AG20443 (cell line): ENCODE data around the gene PRR7.
A peak's percentile ranks its signal among the peaks of the same experiment; 100 is the strongest.
"Not testable (repeated sequence)": the region's sequence is repeated elsewhere in the genome, so short reads cannot be mapped to it uniquely, and the experiment has no call there.

Experiments used
- DNase-seq: peaks from one replicate; pipeline ENCODE4 v3.0.0; 2012; ENCODE audit warnings: low spot score, mixed read lengths

Gene PRR7, protein sequence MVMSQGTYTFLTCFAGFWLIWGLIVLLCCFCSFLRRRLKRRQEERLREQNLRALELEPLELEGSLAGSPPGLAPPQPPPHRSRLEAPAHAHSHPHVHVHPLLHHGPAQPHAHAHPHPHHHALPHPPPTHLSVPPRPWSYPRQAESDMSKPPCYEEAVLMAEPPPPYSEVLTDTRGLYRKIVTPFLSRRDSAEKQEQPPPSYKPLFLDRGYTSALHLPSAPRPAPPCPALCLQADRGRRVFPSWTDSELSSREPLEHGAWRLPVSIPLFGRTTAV

DNA sequence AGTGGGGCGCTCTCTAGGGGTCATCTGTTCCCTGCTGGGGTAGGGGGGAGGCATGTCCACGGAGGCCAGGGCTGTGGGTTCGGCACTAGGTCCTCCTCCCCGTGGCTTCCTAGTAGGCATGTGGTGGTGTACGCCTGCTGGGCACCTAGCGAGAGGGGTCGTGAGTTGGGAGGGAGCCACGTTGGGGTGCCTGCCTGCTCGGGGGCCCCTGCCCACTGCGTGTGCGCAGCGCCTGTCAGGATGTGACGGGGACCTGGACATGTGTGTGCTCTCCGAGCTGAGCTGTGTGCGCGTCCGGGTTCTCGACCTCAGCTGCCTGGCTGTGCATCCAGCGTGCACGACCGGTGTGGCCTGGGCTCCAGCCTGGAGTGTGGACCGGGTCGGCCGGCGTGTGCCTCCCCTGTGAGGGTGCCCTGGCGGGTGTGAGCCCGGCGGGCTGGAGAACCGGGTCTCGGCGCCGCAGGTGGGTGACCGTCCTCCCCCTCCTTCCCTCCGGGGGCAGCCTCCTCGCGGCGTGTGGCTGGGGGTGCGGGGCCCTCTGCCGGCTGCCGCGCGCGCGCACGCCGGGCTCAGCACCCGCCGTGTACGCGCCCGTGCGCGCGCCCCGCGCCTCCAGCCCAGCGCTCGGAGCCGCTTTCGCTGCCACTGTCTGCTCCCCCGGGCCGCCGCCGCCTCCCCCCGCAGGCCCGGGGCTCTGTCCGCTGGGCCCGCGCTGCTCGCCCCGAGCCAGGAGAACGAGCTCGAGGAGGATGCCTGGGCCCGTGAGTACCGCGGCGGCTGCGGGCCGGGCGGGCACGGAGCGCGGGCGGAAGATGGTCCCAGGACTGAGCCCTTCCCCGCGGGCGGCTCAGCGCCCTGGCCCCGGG is at the start of gene PRR7:
TSS of gene PRR7 (plus strand) at position 615 of the 866 bp plus-strand sequence. CDS start 8,254 bp downstream, outside the sequence.
- peak; percentile 94 for DNase-seq

DNA sequence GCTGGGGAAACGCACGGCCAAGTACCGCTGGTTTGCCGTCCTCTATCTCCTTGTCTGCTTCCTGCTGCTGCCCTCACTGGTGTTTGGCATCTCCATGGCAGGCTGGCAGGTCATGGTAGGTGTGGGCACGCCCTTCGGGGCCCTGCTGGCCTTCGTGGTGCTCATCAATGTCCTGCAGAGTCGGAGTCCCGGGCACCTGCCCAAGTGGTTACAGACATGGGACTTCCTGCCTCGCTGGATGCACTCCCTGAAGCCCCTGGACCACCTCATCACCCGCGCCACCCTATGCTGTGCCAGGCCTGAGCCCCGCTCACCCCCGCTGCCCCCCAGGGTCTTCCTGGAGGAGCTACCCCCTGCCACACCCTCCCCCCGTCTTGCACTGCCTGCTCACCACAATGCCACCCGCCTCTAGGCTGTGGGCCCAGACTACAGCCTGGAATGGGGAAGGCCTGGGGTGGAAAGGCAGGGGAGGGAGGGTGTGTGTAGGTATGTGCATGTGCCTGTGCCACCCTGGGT is 48.7 kb upstream of the PRR7 start:
- no peak for DNase-seq

DNA sequence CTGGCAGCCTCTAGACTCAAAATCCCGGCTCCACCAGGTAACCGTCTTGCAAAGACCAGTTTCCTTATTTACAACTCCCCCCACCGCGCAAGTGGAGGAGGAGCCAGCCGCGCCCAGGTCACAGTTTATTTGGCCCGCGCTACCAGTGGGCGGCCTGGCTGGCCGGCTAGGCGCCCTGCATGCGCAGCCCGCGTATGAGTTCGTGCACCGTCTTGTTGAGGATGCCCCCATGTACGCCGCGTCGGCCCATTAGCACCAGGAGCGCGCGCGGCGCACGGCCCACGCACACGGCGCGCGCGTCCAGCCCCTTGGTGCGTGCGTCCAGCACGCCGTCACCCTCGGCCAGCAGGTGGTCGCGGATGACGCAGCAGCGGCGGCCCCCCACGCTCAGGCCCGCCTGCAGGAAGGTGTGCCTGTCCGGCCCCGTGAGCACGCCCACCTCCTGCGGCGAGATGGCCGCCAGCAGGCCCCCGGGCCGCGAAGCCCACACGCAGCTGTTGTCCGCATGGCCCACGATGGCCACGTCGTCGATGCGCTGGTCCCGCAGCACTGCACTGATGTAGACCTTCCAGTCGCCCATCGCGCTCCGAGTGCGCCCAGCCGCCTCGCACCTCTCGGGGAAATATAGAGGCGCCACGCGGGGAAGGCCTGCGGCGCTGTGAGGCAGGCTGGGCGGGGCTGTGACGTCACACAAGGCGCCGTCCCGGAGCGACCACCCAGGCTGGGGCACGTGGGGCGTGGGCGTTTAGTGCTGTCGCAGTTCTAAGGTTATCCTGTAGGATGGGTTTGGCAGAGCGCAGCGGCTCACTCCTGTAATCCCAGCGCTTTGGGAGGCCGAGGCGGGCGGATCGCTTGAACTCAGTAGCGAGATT is 46.4 kb upstream of the PRR7 start, which contains the start of gene PFN3:
TSS of gene PFN3 (minus strand) at position 665 of the 872 bp plus-strand sequence. CDS start at position 580, 85 bp downstream.
- peak; percentile 55 for DNase-seq

DNA sequence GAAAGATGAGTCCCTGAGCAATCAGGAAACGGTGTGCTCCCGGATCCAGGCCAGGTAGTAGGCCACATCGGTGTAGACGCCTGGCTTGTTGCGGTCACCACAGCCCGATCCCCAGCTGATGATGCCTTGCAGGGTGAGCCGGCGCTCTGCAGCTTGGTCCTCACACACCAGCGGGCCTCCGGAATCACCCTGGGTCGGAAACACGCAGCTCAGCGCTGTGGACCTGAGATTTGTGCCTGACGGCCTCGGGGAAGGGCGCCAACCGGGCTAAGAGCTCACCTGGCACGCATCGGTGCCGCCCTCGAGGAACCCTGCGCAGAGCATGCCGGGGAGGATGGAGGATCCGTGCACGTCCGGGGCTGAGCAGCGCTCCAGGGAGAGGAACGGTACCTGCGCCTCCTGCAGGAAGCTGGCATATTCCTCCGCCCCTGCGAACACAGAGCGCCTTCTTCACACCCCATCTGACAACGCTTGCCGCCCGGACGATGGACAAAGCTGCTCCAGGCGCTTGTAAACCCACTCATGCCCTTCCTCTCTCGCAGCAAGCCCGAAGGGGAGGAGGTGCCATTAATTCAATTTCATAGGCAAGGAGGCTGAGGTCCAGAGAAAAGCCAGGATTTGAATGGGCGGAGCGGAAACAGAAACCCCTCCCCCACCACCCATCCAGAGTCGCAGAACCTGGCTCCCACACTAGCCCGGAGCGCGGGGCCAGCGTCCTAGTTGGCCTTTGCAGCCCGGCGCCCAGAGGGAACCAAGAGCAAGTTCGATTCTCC is 44.2 kb upstream of the PRR7 start:
- peak; percentile 54 for DNase-seq

DNA sequence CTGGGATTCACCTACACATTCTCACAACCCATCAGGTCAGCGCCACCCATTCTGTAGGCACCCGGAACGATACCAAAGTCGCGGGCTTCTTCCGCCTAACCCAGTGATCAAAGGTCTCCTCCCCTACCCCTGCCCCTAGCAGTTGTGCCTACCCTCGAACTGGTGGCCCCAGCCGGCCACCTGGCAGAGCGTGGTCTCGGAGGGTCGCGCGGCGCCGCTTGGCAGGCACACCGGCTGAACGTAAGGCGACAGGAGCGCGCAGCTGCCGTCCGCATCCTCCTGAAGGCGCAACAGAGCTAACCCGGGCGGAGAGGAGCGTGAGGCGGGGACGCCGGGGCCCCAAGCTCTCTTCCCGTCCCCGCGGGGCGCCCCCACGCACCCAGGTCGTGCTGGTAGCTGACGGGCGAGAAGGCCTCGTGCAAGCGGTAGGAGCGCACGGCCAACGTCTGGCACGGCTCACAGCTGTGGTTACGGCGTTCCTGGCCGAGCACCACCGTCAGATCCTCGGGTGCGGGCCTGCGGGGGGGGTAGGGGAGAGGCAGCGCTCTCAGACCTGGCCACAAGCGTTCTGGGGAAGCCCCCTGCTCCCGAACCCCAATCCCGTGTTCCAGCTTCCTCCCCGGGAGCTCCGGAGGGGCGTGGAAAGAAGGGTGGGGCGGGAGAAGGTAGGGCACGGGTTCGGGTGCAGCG is 43.4 kb upstream of the PRR7 start:
- no peak for DNase-seq

DNA sequence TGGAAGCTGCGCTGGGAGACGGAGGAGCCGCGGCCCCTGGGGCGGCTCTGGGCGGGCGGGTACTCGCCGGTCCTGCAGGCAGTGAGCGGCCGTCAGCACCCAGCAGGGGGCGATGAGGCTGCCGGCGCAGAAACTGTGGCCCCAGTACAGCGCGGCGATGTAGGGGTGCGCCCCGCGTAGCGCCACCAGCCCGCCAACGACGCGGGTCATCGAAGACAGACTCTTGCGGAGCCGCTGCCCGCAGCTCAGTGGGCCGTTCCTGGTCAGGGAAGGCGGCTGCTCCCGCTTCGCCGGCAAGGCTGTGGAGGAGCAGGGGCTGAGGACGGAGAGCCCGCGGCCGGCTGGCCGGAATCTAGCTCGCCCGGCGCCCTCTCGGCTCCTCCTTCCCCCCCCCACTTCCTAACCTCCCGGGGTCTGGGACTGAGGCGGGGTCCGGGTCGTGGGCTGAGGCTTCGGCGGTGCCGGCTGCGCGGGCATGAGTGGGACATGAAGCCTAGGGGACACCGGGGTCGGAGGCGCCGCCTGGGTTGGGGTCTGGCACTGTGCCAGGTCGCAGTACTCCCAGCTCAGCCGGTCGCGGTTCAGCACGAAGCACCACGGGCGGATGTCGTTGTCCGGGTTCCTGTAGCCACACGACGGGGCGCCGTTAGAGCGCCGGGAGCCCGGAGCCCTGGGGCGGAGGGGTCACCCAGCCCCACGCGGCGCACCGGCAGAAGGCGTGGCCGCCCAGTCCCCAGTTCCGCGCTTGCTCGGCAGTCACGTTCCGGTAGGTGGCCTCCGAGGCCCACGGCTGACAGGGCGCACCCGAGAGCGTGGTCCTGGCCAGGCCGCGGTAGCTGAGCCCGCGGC is 42.6 kb upstream of the PRR7 start:
- DNase-seq: peak; percentile 95

DNA sequence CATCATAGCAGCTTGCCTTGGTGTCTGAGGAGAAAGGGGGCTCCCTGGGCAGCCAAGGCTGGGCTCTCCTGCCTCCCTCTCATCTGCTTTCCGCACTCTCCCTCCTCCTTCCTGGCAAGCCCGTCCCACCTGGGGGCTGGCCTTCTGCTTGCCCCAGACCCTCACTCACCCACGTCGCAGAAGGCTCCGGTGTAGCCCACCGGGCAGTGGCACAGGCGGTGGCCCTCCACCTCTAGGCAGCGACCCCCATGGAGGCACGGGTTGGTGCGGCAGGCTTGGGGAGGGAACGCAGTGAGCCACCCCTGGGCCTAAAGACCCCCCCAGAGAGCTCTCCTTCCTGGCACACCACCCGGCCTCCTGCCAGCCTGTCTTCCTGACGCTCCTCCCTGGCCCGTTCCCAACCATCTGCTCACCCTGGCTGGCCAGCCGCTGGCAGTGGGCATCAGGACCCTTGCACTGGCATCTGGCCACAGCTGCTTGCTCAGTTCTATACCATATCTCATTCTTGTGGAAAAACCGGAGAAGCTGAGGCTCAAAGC is 41.9 kb upstream of the PRR7 start:
- DNase-seq: no peak

DNA sequence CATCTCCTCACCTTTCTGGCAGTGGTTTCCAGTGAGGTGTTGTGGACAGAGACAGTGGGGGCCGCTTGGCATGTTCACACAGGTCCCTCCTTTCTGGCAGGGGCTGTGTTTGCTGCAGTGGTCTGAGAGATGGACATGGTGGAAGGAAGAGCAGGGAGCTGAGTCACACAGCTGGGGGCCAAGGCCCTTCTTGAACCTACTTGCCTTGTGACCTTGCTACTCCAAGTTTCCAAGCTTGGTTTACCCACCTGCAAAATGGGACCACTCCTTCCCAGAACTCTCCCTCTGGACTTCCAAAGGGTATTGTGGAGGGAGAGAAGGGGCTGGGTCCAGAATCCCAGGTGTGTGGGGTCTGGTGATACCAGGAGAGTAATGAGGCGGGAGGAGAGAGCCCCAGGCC is 41.3 kb upstream of the PRR7 start:
- no peak for DNase-seq

DNA sequence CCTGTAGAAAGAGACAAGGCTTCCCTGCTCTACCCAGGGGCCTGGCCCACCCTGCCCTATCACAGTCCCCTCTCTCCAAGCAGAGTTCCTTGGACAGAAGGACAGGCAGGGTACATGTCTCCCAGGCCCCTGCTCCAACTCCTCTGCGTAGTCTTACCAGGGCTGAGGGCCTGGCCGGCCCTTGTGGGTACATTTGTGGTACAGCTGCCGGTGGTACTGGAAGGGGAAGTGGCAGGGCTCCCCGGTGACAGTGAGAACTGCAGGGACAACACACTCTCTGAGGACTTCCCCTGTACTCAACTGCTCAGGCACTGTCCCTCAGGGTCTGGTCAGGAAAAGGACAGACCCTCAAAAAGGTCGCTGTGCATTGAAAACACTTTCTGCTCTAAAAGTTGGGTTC is 40.8 kb upstream of the PRR7 start:
- no peak for DNase-seq

DNA sequence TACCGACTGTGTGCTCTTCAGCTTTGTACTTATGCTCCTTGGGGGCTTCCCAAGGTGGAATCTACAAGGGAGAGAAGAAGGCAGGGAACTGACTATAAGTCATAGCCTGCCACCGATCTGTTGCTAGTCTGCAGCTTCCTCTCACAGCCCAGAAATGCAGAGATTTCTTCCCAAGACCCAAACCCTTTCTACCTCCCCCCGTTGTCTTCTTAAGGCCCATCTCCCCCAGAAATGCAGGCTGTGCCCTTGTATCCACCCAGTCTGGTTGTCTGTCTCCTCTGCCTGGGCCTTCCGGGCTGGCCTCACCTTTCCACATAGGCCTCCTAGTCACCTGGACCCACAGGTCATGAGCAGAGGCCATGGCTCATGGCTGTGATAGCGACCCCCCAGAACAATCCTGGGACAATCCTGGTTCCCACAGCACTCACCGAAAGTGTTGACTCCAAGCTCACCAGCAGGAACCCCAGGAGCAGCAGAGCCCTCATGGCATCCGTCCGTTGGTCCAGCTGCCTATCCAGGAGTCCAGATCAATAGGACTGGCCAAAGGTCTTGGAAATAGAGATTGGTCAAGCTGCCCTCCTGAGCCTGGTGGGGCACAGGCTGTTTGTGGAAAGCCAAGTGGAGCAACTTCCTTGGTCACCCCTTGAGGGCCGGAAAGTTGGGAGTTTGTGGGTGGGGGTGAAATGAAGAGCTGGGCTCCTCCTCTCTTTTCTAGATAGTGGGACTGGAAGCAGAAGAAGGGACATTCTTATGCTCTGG is 37.4 kb upstream of the PRR7 start, which contains the start of gene F12:
TSS of gene F12 (minus strand) at position 522 of the 759 bp plus-strand sequence. CDS start at position 485, 37 bp downstream.
- DNase-seq: no peak

DNA sequence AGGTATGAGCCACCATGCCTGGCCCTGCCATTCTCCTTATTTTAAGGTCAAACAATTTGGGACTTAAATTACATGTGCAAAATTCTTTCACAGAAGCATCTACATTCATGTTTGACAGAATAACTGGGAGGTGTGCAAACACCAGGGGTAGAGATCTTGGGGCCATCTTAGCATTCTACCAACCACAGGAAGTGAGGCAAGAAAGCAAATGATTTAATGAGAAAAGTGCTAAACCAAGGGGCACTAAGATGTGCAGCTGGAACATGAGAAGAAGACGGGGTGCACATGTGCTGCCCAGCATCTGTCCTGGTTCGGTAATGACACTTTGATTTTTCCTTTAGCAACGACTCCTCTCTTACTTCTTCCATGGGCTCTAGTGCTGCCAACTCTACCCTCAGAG is 36.0 kb upstream of the PRR7 start:
- no peak for DNase-seq

DNA sequence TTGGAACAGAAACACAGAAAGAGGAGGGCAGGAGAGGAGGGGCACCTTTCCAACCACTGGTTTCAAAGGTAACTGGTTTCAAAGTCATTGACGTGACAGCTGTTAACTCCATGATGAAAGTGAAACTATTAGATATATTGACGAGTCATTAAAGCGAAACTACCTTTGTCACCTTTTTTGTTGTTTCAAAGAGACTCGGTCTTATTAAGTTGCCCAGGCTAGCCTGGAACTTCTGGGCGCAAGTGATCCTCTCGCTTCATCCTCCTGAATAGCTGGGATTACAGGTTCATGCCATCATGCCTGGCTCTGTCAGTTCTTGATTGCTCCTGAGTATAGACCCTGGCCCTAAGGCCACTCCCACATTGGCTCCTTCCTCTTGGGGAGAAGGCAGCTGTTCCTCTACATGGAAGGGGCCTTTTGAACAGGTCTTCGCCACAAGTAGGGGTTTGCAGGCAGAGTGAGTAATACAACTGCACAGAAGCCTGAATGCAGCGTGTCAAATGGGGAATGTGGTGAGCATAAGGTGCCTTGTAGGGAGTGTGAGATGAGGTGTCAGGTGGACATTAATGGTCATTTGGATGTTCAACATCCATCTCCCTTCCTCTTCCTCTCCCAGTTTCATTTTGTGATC is 33.9 kb upstream of the PRR7 start:
- DNase-seq: no peak

DNA sequence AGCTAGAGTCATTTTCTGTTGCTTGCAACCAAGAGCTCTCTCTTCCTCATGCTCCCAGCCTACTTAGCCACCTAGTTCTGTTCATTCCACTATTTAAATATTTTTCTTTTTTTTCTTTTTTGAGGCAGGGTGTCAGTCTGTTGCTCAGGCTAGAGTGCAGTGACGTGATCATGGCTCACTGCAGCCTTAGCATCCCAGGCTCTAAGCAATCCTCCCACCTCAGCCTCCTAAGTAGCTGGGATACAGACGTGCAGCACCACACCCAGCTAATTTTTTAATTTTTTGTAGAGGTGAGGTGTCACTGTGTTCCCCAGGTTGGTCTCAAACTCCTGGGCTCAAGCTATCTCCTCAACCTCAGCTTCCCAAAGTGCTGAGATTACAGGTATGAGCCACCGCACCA is 32.1 kb upstream of the PRR7 start:
- DNase-seq: no peak

DNA sequence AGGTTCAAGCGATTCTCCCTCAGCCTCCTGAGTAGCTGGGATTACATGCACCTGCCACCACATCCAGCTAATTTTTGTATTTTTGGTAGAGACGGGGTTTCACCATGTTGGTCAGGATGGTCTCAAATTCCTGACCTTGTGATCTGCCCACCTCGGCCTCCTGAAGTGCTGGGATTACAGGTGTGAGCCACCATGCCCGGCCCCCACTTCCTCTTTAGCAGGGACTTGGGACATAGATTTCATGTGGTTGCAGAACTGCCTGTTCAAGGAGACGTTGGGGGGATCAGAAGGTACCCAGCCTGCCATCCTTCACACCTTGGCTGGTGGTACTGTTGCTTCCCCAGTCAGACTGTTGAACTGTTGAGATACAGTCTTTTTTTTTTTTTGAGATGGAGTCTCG is 29.5 kb upstream of the PRR7 start:
- DNase-seq: not testable (repeated sequence)

DNA sequence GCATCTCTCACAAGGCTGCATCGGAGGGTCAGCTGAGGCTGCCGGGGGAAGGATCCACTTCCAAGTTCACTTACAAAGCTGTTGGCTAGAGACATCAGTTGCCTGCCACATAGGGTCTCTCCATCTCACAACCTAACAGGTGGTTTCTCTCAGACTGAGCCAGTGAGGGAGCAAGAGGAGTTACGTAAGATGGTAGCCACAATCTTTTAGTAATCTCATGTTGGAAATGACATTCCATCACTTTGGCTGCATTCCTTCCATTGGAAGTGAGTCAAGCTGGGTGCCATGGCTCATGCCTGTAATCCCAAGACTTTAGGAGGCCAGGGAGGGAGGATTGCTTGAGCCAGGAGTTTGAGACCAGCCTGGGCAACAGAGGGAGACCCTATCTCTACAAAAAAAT is 27.6 kb upstream of the PRR7 start:
- no peak for DNase-seq

DNA sequence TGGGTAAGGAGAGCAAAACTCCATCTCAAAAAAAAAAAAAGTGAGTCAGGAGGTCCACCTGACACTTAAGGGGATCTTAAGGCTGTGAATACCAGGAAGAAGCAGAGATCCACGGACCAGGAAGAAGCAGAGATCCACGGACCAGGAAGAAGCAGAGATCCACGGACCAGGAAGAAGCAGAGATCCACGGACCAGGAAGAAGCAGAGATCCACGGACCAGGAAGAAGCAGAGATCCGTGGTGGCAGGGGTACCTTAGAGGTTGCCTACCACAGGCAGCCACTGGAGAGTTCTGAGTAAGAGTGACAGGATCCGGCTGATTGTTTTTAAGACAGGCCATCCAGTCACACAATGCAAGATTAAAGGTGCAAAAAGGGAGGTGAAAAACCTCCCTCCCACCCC is 26.1 kb upstream of the PRR7 start:
- DNase-seq: not testable (repeated sequence)

DNA sequence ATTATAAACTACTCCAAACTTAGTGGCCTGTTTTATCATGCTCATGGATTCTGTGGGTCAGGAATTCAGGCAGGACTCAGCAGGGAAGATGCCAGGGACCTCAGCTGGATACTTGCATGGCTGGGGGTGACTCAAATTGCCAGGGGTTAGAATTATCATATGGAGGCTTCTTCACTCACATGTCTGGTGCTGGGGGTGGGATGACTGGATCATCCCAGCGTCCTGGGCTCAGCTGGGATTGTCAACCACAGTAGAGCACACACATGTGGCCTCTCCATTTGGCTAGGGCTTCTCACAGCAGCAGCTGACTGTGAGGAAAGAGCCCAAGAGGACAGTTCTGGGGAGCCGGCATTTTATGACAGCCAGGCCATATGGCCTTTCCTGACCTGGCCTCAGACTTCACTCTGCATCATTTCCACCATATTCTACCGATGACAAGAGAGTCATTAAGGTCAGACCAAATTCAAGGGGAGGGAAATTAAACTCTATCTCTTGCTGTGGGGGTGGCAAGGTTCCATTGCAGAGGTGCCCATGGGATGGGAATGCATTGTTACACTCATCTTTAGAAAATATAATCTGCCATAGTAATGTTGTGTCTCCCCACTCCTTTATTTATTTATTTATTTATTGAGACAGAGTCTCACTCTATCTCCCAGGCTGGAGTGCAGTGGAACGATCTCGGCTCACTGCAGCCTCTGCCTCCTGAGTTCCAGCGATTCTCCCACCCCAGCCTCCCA is 25.4 kb upstream of the PRR7 start:
- DNase-seq: no peak
